Left ventricle myocardium inferior (tissue), 1 donor: ENCODE measurements around the gene FUS. TPM values are rescaled to one million over a fixed set of nuclear protein-coding genes. Genes with fewer than 3 reads are reported as not detected.
"Not testable (repeated sequence)": the region's sequence is repeated elsewhere in the genome, so short reads cannot be mapped to it uniquely, and the experiment has no call there.

Source experiments
- DNase-seq: peaks from one replicate; pipeline ENCODE4 v3.0.0-alpha.2; 2020
- H3K27ac ChIP-seq: fragments of 200-600 bp; replicated peaks from 2 replicates; pipeline ENCODE4 v1.8.0; 2021
- H3K27me3 ChIP-seq: fragments of 200-600 bp; 2 replicates; pipeline ENCODE4 v1.8.0; 2021; ENCODE audit warnings: low read depth
- H3K36me3 ChIP-seq: fragments of 200-600 bp; 2 replicates; pipeline ENCODE4 v1.8.0; 2021
- H3K4me1 ChIP-seq: fragments of 200-600 bp; 2 replicates; pipeline ENCODE4 v1.8.0; 2021
- H3K4me3 ChIP-seq: fragments of 200-600 bp; 2 replicates; pipeline ENCODE4 v1.8.0; 2021; ENCODE audit warnings: mild to moderate bottlenecking, moderate library complexity
- H3K9me3 ChIP-seq: fragments of 200-600 bp; replicated peaks from 2 replicates; pipeline ENCODE4 v1.8.0; 2021
- CTCF ChIP-seq: fragments of 200-600 bp; IDR thresholded peaks from 2 replicates; pipeline ENCODE4 v1.8.0; 2021; ENCODE audit warnings: antibody characterized with exemption, mild to moderate bottlenecking, borderline replicate concordance
- intact Hi-C: fragments of 100-400 bp; cut with micrococcal nuclease; formaldehyde crosslinking; loops from one replicate; pipeline ENCODE4 v1.11.0; 2022
- total RNA-seq: library from RNA; stranded (reverse); fragmentation: NEBNext Ultra II Directional; extraction: Animal tissue kit (Norgen Biotek cat#: 25700); gene quantifications from one replicate; pipeline ENCODE4 v1.2.1, GENCODE V29; 2021
- donor health status: DM: no; HTN: yes; CAD: no; lungs with severe emphysema.

FUS gene
- total RNA-seq, 1 donor from 2014 or later, result 96.9 TPM

GRCh38 chr16:31157136-31157535, 22.8 kb upstream of the FUS start:
- DNase-seq, result no peak
- H3K4me3 ChIP-seq, result no peak overlapping the region

GRCh38 chr16:31167315-31167714, 12.6 kb upstream of the FUS start:
- Histone ChIP-seq H3K27me3 (no peaks in the 10 kb centered on the region), H3K27ac (no peak overlapping the region), H3K4me3 (no peak overlapping the region), H3K36me3 (no peaks in the 10 kb centered on the region), H3K4me1 (peaks cover 15% of the 10 kb centered on the region), H3K9me3 (no peaks in the 10 kb centered on the region)
- no peak for TF ChIP-seq CTCF
- intact Hi-C loops, result no loop called here
- no peak for DNase-seq

More at GRCh38 chr16:31157136-31157535, 22.8 kb upstream of the FUS start:
- Histone ChIP-seq H3K9me3 (no peaks in the 10 kb centered on the region), H3K36me3 (no peaks in the 10 kb centered on the region), H3K4me1 (no peaks in the 10 kb centered on the region), H3K27me3 (peaks cover 6% of the 10 kb centered on the region), H3K27ac (no peak overlapping the region)
- TF ChIP-seq CTCF, result no peak
- intact Hi-C loops, result no loop called here

GRCh38 chr16:31168848-31169247, 11.1 kb upstream of the FUS start:
- H3K4me3 ChIP-seq, result no peak overlapping the region
- H3K27me3 ChIP-seq, result no peaks in the 10 kb centered on the region
- H3K27ac ChIP-seq, result no peak overlapping the region
- DNase-seq, result no peak
- no peaks in the 10 kb centered on the region for H3K9me3 ChIP-seq
- no peaks in the 10 kb centered on the region for H3K36me3 ChIP-seq
- no peak for TF ChIP-seq CTCF
- peaks cover 15% of the 10 kb centered on the region for H3K4me1 ChIP-seq
- intact Hi-C loops, result no loop called here

- intact Hi-C loops, H3K27me3 ChIP-seq, H3K9me3 ChIP-seq, H3K36me3 ChIP-seq, H3K4me3 ChIP-seq, DNase-seq: not testable (repeated sequence)
- Histone ChIP-seq H3K4me1 (peaks cover 15% of the 10 kb centered on the region), H3K27ac (peak overlapping the region; percentile 87)
These were observed 9.9 kb upstream of the FUS start for GRCh38 chr16:31170048-31170447.

- TF ChIP-seq CTCF, result no peak
- no peak for DNase-seq
- H3K27me3 ChIP-seq, result no peaks in the 10 kb centered on the region
- H3K4me1 ChIP-seq, result peaks cover 35% of the 10 kb centered on the region
- H3K4me3 ChIP-seq, result no peak overlapping the region
- H3K36me3 ChIP-seq, result peaks cover under 1% of the 10 kb centered on the region
- H3K27ac ChIP-seq, result no peak overlapping the region
- H3K9me3 ChIP-seq, result no peaks in the 10 kb centered on the region
- intact Hi-C loops, result no loop called here
These were observed 2.8 kb upstream of the FUS start for GRCh38 chr16:31177136-31177535.

GRCh38 chr16:31179219-31179746, 656 bp upstream of the FUS start:
- Histone ChIP-seq H3K27ac (peak overlapping the region; percentile 96), H3K36me3 (peaks cover 22% of the 10 kb centered on the region), H3K4me3 (peak overlapping the region; percentile 98), H3K27me3 (no peaks in the 10 kb centered on the region), H3K4me1 (peaks cover 56% of the 10 kb centered on the region), H3K9me3 (no peaks in the 10 kb centered on the region)
- intact Hi-C loops, result no loop called here
- no peak for TF ChIP-seq CTCF
- DNase-seq, result no peak
